Thoracic aorta (tissue), 2 donors: ENCODE results near the gene CWC27. TPM values are rescaled to one million over a fixed set of nuclear protein-coding genes. Genes with fewer than 3 reads are reported as not detected.

Experiments
- ATAC-seq: fragments of 150-250 bp; one replicate; pipeline ENCODE4 v1.8.0; 2017; ENCODE audit warnings: low read depth; ENCODE audit not compliant: insufficient number of reproducible peaks, low FRiP score
- DNase-seq: peaks from one replicate; pipeline ENCODE4 v3.0.0-alpha.2; 2020; ENCODE audit warnings: low spot score
- H3K27ac ChIP-seq, 2 donors: fragments of 200-600 bp; sonication (generic); 1 replicate in 1 of 2; 2 replicates in 1 of 2; pipeline ENCODE4 v1.5.1; 2016; ENCODE audit warnings: mild to moderate bottlenecking in 2 of 2, moderate library complexity in 2 of 2
- H3K27me3 ChIP-seq: fragments of 200-600 bp; sonication (generic); replicated peaks from 2 replicates; pipeline ENCODE4 v1.6.0; 2016; ENCODE audit warnings: mild to moderate bottlenecking; ENCODE audit not compliant: insufficient read depth
- H3K36me3 ChIP-seq: fragments of 200-600 bp; sonication (generic); one replicate; pipeline ENCODE4 v1.5.1; 2016
- H3K4me1 ChIP-seq, 2 donors: fragments of 200-600 bp; sonication (generic); 1 replicate in 1 of 2; 2 replicates in 1 of 2; pipeline versions ENCODE4 v1.5.1 to v1.6.0; 2016; ENCODE audit warnings: low read depth in 2 of 2, mild to moderate bottlenecking in 1 of 2; ENCODE audit not compliant: control insufficient read depth in 1 of 2
- H3K4me3 ChIP-seq: fragments of 200-600 bp; sonication (generic); 2 replicates; pipeline ENCODE4 v1.5.1; 2016; ENCODE audit warnings: mild to moderate bottlenecking
- H3K9me3 ChIP-seq: fragments of 200-600 bp; sonication (generic); 2 replicates; pipeline ENCODE4 v1.5.1; 2016
- CTCF ChIP-seq: fragments of 200-600 bp; sonication (generic); IDR thresholded peaks from one replicate; pipeline ENCODE4 v1.5.1; 2019; ENCODE audit warnings: antibody characterized with exemption
- total RNA-seq, 2 donors: library from RNA; depleted of rRNA; stranded (reverse); fragments of >200 nt; gene quantifications; one replicate each; pipeline versions ENCODE4 v1.1.0 to v1.2.3, GENCODE V29; 2016

Gene CWC27
- total RNA-seq, 2 donors from 2014 or later, result 13.4 to 24.8 TPM

- H3K27me3 ChIP-seq, result no peaks in the 10 kb centered on the region
- no peaks in the 10 kb centered on the region for H3K36me3 ChIP-seq
- H3K9me3 ChIP-seq, result no peaks in the 10 kb centered on the region
- H3K27ac ChIP-seq, result no peak overlapping the region
- H3K4me1 ChIP-seq, result no peaks in the 10 kb centered on the region
- TF ChIP-seq CTCF, result no peak
- ATAC-seq, result no peak
- no peak for DNase-seq
- no peak overlapping the region for H3K4me3 ChIP-seq
Observed at GRCh38 chr5:64744914-64745313, 23.8 kb upstream of the CWC27 start.

- DNase-seq, result no peak
- no peak overlapping the region for H3K4me3 ChIP-seq
- H3K27ac ChIP-seq, result no peak overlapping the region
- H3K9me3 ChIP-seq, result no peaks in the 10 kb centered on the region
- TF ChIP-seq CTCF, result no peak
- no peak for ATAC-seq
- H3K27me3 ChIP-seq, result no peaks in the 10 kb centered on the region
- no peaks in the 10 kb centered on the region for H3K36me3 ChIP-seq
- no peaks in the 10 kb centered on the region for H3K4me1 ChIP-seq
Observed at GRCh38 chr5:64746446-64746845, 22.3 kb upstream of the CWC27 start.

- Histone ChIP-seq H3K4me3 (no peak overlapping the region), H3K9me3 (no peaks in the 10 kb centered on the region), H3K36me3 (peaks cover 4% of the 10 kb centered on the region), H3K27me3 (no peaks in the 10 kb centered on the region), H3K27ac (no peak overlapping the region), H3K4me1 (no peaks in the 10 kb centered on the region)
- ATAC-seq (no peak), DNase-seq (no peak)
- TF ChIP-seq CTCF, result no peak
Observed at GRCh38 chr5:64749385-64749784, 19.3 kb upstream of the CWC27 start.

GRCh38 chr5:64754066-64754465 lies 14.7 kb upstream of the CWC27 start:
- no peak for TF ChIP-seq CTCF
- H3K27me3 ChIP-seq, result no peaks in the 10 kb centered on the region
- DNase-seq (no peak), ATAC-seq (no peak)
- no peak overlapping the region for H3K4me3 ChIP-seq
- no peaks in the 10 kb centered on the region for H3K9me3 ChIP-seq
- H3K36me3 ChIP-seq, result peaks cover 4% of the 10 kb centered on the region
- H3K27ac ChIP-seq, result no peak overlapping the region
- H3K4me1 ChIP-seq, result peaks cover 0 to 4% of the 10 kb centered on the region in 2 donors

GRCh38 chr5:64758901-64759300 lies 9.8 kb upstream of the CWC27 start:
- Histone ChIP-seq H3K27ac (no peak overlapping the region), H3K4me1 (peaks cover 0 to 8% of the 10 kb centered on the region in 2 donors), H3K4me3 (no peak overlapping the region), H3K9me3 (no peaks in the 10 kb centered on the region), H3K36me3 (peaks cover 2% of the 10 kb centered on the region), H3K27me3 (no peaks in the 10 kb centered on the region)
- DNase-seq (no peak), ATAC-seq (no peak)
- TF ChIP-seq CTCF, result no peak
